HG03135 (cell line): ENCODE measurements around the gene GATA1.
"Not testable (repeated sequence)": the region's sequence is repeated elsewhere in the genome, so short reads cannot be mapped to it uniquely, and the experiment has no call there.

Source experiments
- ATAC-seq: cut with Tn5 transposase; IDR thresholded peaks from one replicate; pipeline ENCODE4 v1.9.1; 2021; ENCODE audit warnings: mild to moderate bottlenecking, moderate library complexity; ENCODE audit not compliant: unreplicated experiment

The GATA1 gene

DNA sequence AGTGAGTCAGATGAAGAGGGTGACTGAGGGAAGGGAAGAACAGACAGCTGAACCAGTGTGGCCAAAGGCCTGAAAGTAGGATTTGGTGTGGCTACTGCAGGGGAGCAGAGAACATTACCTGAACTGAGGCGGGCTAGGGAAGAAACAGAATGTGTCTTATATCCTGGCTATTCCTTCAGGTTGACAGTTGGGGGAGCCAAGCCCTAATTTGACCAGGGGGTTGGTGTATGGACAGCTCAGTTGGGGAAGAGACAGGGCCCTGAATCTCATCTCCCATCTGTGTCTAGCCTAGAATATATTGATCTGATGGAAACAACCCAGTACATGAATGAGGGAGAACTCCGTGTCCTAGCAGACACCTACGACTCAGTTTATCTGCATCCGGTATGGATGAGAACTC lies 19.7 kb downstream of the GATA1 start:
- ATAC-seq: no peak

DNA sequence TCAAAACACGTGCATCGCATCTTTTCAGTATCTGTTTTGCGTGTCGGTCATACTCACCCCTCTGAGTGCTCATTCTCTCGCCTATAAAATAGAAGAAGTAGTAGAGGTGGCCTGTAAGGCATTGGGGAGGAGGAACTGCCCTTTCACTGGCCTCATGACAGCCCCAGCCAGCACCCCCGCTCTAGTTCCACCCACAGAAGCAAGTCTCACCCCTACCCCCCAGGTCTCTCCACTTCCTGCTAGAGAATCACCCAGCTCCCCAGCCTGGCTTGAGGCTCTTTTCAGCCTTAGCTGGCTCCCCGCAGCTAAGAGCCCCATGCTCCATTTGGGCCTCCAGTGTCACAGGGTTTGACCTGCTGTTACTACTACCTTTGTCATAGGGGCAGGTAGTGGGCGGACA lies 27.3 kb downstream of the GATA1 start:
- ATAC-seq: no peak

DNA sequence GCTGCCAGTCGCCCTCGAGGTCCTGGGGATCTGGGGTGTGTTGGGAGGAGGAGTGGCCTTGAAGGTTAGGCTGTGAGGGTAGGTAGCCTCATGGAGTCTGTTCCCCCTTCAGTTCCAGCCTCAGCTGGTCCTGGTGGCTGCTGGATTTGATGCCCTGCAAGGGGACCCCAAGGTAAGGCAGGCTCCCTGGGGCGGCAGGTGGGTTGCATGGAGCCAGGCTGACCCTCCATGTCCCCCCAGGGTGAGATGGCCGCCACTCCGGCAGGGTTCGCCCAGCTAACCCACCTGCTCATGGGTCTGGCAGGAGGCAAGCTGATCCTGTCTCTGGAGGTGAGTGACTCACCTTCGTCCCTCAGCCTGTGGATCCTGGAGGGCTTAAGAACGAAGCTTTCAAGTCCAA lies 28.3 kb downstream of the GATA1 start:
- no peak for ATAC-seq

DNA sequence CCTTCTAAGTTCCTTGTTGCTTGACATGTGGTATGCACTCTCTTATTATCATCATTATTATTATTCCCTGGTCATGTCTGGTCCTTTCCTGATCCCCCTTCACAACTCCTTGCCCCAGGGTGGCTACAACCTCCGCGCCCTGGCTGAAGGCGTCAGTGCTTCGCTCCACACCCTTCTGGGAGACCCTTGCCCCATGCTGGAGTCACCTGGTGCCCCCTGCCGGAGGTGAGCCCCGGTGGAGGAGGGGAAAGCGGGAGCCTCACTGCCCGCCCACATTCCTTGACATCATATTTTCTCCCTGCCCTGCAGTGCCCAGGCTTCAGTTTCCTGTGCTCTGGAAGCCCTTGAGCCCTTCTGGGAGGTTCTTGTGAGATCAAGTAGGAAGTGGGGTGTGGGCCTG lies 28.9 kb downstream of the GATA1 start:
- no peak for ATAC-seq

DNA sequence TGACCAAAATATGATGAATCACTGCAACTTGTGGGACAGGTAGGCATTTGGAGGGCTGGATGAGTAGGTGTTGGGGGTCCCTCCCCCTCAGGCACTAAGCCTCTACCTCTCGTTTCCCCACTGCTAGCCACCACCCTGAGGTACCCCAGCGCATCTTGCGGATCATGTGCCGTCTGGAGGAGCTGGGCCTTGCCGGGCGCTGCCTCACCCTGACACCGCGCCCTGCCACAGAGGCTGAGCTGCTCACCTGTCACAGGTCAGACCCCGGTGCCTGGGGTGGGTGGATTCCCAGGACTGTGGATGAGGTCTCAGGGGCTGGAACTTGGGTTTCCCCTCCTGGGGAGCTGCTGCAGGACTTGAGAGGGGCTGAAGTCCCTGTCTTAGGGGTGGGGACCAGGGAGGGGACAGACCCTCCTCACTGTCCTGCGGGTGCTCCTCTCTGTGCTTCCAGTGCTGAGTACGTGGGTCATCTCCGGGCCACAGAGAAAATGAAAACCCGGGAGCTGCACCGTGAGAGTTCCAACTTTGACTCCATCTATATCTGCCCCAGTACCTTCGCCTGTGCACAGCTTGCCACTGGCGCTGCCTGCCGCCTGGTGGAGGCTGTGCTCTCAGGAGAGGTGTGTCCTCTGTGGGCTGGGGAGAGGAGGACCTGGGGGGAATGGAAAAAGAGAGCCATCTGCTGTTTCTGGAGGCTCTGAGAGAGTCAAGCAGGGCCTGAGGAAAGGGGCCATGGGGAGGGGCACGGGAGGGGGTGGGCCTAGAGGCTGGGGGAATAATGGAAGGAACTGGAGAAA lies 29.8 kb downstream of the GATA1 start:
- no peak for ATAC-seq

DNA sequence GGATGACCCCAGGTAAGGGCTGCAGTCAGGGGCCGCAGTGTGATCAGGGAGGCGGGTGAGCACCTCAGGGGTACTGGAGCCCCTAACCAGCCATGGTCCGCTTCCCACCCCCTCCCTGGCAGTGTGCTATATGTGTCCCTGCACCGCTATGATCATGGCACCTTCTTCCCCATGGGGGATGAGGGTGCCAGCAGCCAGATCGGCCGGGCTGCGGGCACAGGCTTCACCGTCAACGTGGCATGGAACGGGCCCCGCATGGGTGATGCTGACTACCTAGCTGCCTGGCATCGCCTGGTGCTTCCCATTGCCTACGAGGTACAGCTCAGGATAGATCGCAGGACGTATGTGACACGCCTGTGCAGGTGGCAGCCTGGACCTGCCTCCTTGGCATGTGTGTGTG lies 31.7 kb downstream of the GATA1 start:
- ATAC-seq: no peak

DNA sequence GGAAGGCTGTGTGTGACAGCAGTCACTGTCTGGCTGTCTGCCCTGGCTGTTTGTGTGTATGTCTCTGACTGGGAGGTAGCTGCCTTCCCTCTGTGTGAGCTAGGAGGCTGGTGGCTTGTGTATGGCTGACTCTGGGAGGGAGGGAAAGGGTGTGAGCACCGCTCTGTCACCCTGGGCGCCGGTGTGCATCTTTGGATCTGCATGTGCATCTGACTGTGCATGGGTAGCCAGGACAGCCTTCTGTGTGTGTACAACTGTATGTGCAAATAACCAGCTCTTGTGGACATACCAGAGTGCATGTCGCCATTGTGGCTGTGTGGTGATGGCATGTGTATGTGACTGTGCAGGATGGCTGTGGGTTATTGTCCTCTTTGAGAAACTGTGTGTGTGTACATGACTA lies 32.5 kb downstream of the GATA1 start:
- ATAC-seq: no peak

DNA sequence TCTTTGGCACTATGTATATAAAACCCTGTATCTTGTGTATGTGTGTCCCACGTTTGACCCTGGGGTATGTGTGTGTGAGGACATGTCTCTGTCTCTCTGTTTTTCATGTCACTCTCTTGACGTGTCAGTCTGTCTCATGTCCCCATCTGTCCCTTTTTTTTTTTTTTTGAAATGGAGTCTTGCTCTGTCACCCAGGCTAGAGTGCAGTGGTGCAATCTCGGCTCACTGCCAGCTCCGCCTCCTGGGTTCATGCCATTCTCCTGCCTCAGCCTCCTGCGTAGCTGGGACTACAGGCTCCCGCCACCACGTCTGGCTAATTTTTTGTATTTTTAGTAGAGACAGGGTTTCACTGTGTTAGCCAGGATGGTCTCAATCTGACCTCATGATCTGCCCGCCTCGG lies 33.0 kb downstream of the GATA1 start:
- ATAC-seq: not testable (repeated sequence)

DNA sequence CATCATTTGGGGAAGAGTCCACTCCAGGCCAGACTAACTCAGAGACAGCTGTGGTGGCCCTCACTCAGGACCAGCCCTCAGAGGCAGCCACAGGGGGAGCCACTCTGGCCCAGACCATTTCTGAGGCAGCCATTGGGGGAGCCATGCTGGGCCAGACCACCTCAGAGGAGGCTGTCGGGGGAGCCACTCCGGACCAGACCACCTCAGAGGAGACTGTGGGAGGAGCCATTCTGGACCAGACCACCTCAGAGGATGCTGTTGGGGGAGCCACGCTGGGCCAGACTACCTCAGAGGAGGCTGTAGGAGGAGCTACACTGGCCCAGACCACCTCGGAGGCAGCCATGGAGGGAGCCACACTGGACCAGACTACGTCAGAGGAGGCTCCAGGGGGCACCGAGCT lies 36.7 kb downstream of the GATA1 start:
- no peak for ATAC-seq

DNA sequence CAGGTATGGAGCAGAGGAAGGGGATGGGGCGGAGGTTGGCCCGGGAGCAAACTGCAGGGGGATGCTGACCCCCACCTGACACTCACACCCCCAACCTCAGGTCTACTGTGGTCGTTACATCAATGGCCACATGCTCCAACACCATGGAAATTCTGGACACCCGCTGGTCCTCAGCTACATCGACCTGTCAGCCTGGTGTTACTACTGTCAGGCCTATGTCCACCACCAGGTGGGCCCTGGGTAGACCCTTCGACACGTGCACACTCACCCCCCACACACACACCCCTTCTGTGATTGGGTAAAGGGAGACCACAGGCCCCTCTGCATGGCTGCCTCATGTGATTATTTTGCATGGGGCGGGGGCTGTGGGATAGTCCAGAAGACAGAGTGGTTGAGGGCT lies 37.7 kb downstream of the GATA1 start:
- no peak for ATAC-seq

DNA sequence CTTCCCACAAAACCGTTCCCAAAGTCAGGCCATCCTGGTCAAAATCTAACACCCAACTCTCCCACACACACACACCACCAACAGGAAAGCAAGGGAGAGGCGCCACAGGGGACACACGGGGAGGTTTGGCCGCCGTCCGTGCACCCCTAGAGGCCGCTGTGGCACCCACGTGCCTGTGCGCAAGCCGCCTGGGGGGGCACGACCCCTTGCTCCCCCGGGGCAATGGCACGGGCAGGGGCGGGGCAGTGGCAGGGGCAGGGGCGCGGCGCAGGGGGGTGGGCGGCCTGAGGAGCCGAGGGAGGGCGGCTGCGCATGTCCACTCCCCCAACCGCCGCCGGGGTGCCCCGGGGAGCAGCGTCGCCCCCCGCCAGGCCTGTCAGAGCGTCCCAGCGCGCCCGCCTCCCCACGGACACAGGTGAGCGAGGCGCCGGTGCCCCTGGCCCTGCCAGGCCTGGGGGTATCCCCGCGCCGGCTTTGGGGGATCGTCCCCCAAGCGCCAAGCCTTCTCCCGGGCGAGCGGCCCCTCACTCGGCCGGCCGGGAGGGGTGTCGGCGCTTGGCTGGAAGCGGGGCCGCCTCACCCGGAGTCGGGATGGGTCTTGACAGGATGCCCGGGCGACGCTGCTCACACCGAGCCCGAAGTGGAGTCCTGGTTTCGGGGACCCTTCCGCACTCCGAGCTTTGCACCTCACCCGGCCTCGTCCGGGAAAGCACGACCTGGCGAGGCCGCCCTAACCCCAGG lies 39.9 kb downstream of the GATA1 start, which contains the start of gene ERAS:
Gene ERAS, plus strand, starts transcription at position 379 of the 741 bp plus-strand sequence. CDS start 2,611 bp downstream, outside the sequence.
- no peak for ATAC-seq

DNA sequence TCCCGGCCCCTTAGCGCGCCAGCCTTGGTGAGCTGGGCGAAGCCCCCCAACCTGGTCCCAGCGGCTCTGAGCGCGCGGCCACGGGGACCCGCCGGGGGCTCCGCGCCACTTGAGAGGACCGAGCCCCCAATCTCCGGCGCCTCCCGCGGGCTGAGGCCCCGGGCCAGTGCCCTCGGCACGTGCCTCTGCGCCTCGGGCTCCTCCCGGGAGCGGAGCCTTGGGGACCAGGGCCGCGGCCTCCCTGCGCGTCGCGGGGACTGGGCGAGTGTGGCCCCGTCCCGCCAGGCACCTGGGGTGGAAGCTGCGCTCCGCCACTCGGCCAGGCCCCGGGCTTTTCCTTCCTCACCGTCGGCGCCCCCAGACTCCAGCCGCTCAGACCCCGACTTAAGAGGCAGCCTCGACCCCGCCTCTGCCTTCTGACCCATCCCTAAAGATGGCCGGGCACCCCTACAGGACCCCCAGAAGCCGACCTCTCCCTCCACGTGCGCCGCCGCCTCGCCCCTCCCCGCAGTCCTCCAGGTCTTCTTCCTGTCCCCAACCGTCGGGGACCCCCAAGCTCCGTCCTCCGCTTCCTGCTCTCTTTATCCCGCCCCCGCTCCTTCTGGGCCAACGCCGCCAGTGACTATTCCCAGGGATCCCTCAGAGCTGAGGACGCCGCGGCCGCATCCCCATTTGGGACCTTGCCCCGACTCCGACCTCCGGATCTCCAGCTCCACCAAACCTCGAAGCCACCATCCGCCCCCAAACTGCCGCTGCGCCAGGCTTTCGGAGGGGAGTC lies 40.7 kb downstream of the GATA1 start:
- no peak for ATAC-seq

DNA sequence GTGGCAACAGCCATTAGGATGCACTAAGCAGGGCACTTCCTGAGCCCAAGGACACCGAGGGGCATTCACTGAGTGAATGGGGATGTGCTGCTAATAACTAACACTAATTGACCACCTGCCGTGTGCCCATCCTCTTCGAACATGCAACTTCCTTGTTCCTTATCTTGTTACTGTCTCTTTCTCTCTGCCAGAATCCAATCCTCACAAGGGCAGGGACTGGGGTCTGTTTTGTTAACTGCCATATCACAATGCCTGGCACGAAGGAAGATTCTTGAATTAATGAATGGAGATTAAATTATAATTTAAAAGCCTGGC lies 41.2 kb downstream of the GATA1 start:
- no peak for ATAC-seq

DNA sequence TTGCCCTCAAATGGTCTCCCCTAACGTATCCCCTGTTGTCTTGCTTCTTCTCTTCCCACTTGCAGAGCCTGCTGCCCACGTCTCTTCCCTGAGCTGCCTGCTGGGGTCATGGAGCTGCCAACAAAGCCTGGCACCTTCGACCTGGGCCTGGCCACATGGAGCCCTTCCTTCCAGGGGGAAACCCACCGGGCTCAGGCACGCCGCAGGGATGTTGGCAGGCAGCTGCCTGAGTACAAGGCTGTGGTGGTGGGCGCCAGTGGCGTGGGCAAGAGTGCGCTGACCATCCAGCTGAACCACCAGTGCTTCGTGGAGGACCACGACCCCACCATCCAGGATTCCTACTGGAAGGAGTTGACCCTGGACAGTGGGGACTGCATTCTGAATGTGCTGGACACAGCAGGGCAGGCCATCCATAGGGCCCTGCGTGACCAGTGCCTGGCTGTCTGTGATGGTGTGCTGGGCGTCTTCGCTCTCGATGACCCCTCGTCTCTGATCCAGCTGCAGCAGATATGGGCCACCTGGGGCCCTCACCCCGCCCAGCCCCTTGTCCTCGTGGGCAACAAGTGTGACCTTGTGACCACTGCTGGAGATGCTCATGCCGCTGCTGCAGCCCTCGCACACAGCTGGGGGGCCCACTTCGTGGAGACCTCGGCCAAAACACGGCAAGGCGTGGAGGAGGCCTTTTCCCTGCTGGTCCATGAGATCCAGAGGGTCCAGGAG lies 42.8 kb downstream of the GATA1 start:
- ATAC-seq: no peak

DNA sequence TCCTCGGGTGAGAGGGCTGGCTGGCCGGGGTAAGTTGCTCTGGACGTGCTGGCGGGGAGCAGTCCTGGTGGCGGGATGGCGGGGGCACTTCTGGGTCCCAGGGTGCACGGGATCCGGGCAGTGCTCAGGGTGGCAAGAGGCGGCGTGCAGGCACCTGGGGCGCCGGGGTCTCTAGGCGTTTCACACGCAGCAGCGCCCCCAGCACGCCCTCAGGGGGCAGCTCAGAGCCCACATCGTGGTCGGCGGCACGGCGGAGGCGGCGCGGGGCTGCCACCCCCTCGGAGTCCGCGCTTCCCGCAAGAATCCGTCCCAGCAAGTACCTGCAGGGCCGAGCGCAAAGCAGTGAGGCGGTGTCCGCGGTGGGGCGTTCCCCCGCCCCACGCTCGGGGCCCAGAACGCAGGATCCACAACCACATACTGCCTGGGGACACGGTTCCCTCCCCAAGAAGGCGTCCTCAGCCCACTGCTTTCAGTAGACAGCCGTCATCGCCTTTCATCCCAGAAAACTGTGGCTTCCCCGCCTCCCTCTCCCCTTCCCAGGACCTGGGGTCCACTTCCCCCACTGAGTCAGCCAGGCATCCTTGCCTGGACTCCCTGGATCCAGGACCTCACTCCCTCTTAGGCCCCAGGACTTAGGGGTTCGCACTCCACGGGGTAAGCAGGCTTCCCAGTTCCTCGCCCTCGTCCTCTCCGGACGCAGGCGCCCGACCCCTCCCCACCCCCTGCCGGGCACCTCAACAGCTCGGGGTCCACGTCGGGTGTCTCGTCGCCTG lies 44.9 kb downstream of the GATA1 start:
- ATAC-seq: no peak

DNA sequence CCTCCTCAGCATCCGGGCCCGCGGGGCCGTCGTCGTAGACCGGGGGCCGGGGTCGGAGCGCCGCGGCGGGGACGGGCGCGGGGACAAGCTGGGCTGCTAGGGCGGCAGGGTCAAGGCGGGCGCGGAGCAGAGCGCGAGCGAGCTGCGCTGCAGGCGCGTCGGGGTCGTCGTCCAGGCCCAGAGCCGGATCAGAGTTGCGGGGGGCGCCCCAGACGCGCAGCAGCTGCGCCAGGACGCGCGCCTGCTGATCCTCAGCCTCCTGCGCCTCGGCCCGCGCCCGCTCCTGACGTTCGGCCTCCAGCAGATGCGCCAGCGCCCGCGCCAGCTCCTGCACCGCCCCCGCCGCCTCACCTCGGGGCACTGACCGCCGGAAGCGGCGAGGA lies 45.5 kb downstream of the GATA1 start:
- no peak for ATAC-seq

DNA sequence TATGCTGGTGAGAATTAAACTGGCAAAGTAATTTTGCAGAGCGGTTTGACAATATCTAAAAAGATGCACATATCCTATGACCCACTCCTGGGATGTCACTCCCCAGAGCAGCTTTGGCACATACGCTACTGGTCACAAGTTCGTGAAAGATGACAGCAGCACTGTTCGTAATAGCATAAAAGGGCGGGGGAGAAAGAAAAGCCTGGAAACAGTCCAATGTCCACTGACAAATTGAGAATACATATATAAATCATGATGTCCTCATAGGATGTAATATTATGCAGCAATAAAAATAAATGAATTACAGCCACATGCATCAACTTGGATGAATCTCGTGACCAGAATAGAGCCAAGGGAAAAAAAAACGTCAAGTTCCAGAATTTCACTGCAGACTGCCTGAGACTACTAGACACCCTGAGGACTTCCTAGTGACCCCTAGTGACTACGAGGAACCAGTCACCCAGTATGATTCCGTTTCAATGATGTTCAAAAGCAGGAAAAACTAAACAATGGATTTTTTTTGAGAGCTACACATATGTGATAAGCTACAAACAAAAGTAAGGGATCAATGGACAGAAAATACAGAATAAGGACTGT lies 47.2 kb downstream of the GATA1 start:
- no peak for ATAC-seq

DNA sequence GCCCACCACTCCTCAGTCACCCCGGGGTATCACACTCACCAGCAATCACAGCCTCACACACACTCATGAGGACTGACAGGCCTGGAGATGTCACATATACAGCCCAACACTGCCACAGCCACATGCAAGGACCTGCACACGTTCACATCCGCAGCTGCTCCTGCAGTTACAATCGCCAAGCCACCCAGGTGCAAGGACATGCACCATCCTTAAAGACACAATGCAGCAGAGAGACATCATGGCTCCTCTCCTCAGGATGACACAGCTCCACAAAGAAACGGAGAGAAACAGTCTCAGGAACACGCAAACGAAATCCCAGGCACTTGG lies 48.0 kb downstream of the GATA1 start:
- no peak for ATAC-seq

DNA sequence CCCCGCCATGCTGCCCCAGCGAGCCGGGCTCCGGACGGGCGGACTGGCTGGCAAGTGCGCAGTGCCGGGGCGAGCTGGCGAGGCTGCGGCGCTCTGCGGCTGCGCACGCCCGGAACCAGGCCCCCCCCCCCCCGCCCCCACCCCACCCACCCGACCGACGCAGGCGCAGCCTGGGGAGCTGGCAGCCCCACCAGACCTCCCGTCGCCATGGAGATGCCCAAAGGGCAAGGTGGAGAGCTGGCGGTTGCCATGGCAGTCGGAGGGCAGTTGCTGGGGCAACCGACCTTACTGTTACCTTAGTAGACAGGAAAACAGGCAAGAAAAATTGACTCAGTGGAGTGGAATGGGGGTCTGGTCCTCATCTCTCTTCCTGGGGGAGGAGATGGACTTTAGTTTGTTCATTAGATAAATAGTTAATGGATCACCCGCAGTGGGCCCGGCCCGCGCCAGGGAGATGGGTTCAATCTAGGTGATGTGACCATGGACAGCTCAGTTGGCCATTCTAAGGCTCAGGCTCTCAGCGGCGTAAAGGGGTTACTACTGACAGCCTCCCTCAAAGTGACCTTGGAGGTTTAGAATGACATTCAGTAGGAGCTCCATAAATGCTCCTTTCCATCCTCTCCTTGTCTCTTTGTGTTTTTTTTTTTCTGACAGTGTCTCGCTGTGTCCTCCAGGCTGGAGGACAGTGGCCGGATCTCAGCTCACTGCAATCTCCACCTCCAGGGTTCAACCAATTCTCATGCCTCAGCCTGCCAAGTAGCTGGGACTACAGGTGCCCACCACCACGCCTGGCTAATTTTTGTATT lies 49.3 kb downstream of the GATA1 start, which contains the start of gene PCSK1N:
Gene PCSK1N, minus strand, starts transcription at position 87 of the 806 bp plus-strand sequence. Its CDS starts 78 bp downstream, at position 9.
- ATAC-seq: no peak
